Measurements from ENCODE around the gene ETS1. TPM values are rescaled to one million over a fixed set of nuclear protein-coding genes. Genes with fewer than 3 reads are reported as not detected.

Gene ETS1
- total RNA-seq, 1 experiment from 2014 or later, result 3.7 TPM

DNA sequence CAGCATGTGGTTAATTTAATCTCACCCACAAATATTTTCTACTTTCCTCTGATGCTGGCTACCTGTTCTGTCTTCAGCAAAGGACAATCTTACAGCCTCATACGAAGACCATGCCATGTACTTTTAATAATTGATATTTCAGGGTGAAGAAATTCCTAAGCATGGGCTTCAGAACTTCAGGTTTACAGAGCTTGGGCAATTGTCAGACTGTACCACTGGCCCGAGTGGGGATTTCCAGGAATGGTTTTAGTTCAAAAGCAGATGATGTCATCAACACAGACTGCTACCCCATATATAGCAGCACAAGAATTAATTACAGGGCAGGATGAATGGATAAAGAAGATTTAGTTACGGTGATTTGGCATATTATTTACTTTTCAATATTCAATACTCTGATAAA is 171.8 kb downstream of the ETS1 start:
- Histone ChIP-seq H3K4me1 (ENCODE audit: insufficient read depth, low read length, poor library complexity, severe bottlenecking) (no peaks in the 10 kb centered on the region), H3K9me3 (ENCODE audit: low read depth, low read length, poor library complexity, severe bottlenecking) (no peaks in the 10 kb centered on the region), H3K36me3 (ENCODE audit: insufficient read depth, low read length, poor library complexity, severe bottlenecking) (no peaks in the 10 kb centered on the region), H3K27me3 (replicated peaks; ENCODE audit: insufficient read depth, low read depth, low read length, poor library complexity) (peaks cover 21% of the 10 kb centered on the region), H3K4me3 (ENCODE audit: low read depth, low read length, poor library complexity, severe bottlenecking) (no peak overlapping the region), H3K27ac (ENCODE audit: low read depth, low read length, poor library complexity, severe bottlenecking) (no peak overlapping the region)
- BruUV-seq (replicated peaks), result no TSS peak
- CTCF ChIA-PET, result no interaction called here
- POLR2A ChIA-PET (ENCODE audit: low non-redundant PET), result no interaction called here
- intact Hi-C loops (cut with micrococcal nuclease; ENCODE audit: unreplicated experiment), result no loop called here
- no peak for DNase-seq (ENCODE audit: low spot score)
- TF ChIP-seq EZH2 (IDR thresholded peaks at IDR 0.05; ENCODE audit: borderline replicate concordance, low read depth, low read length, poor library complexity, severe bottlenecking), result no peak

DNA sequence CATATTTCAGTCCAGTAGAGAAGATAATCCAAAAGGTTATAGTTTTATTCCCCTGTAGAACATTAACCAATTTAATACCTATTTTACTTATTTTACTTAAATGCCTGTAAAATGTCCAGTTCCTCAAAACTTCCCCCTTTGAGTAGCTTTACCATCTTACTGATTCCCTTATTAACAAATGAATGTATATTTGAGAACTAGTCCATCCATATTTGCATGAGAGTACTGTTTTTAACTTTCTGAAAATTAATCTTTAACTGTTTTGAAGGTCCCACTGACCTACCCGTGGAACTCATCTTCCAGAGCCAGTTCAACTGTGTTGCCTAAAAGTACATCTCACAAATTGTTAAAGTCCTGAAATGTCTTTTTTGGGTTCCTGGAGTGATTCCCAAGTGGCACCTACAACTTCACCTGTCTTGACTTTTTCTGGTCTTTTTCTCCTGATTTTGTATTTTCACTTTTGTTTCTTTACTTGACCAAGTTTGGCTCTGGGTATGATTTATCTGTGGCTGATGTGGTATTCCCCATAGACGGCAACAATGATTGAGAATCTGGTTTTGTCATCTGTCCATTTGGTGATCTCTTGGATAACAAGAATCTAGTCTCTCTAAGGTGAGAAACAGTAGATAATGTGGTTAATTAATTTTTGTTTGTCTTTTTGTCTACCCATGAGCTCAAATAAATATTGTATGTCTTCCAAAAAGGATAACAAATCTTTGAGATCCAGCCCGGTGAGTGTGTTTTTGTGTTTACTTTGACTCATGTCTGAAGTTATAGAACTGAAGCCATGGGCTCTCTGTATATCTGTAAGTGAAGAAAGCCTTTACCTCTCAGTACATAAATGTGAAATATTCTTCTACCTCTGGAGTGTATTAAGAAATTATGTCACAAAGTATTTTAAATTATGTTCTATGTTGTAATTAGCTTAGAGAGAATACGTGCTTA is 174.2 kb downstream of the ETS1 start:
- Histone ChIP-seq H3K36me3 (ENCODE audit: insufficient read depth, low read length, poor library complexity, severe bottlenecking) (no peaks in the 10 kb centered on the region), H3K27me3 (replicated peaks; ENCODE audit: insufficient read depth, low read depth, low read length, poor library complexity) (peaks cover 20% of the 10 kb centered on the region), H3K4me3 (ENCODE audit: low read depth, low read length, poor library complexity, severe bottlenecking) (no peak overlapping the region), H3K9me3 (ENCODE audit: low read depth, low read length, poor library complexity, severe bottlenecking) (no peaks in the 10 kb centered on the region), H3K27ac (ENCODE audit: low read depth, low read length, poor library complexity, severe bottlenecking) (no peak overlapping the region), H3K4me1 (ENCODE audit: insufficient read depth, low read length, poor library complexity, severe bottlenecking) (no peaks in the 10 kb centered on the region)
- POLR2A ChIA-PET (ENCODE audit: low non-redundant PET), result no interaction called here
- TF ChIP-seq EZH2 (IDR thresholded peaks at IDR 0.05; ENCODE audit: borderline replicate concordance, low read depth, low read length, poor library complexity, severe bottlenecking), result no peak
- TF ChIP-seq, protein P1, sequence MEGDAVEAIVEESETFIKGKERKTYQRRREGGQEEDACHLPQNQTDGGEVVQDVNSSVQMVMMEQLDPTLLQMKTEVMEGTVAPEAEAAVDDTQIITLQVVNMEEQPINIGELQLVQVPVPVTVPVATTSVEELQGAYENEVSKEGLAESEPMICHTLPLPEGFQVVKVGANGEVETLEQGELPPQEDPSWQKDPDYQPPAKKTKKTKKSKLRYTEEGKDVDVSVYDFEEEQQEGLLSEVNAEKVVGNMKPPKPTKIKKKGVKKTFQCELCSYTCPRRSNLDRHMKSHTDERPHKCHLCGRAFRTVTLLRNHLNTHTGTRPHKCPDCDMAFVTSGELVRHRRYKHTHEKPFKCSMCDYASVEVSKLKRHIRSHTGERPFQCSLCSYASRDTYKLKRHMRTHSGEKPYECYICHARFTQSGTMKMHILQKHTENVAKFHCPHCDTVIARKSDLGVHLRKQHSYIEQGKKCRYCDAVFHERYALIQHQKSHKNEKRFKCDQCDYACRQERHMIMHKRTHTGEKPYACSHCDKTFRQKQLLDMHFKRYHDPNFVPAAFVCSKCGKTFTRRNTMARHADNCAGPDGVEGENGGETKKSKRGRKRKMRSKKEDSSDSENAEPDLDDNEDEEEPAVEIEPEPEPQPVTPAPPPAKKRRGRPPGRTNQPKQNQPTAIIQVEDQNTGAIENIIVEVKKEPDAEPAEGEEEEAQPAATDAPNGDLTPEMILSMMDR (conservative IDR thresholded peaks at IDR 0.05; ENCODE audit: low read depth, low read length), result no peak
- DNase-seq (ENCODE audit: low spot score), result no peak
- intact Hi-C loops (cut with micrococcal nuclease; ENCODE audit: unreplicated experiment), result no loop called here
- CTCF ChIA-PET, result no interaction called here
- BruUV-seq (replicated peaks), result no TSS peak

DNA sequence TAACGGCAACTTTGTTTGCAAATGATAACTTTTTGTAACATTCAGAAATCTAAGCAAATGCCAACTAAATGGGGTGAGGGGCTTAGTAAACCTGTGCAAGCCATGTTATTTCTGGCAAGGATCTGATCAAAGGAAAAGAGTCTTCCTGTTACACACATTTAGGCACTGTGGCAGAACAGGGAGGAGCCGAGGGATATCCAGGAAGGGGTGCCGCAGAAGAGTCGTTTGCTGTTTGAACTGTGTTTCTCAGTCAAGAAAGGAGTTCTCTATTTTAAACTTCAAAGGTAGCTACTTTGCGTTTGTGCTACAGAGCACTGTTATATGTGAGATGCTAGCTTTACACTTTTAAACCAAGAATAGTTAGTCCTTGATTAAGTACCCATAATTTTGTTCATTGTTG is 175.5 kb downstream of the ETS1 start:
- no peak overlapping the region for H3K4me3 ChIP-seq (ENCODE audit: low read depth, low read length, poor library complexity, severe bottlenecking)
- intact Hi-C loops (cut with micrococcal nuclease; ENCODE audit: unreplicated experiment), result no loop called here
- H3K27ac ChIP-seq (ENCODE audit: low read depth, low read length, poor library complexity, severe bottlenecking), result no peak overlapping the region
- H3K36me3 ChIP-seq (ENCODE audit: insufficient read depth, low read length, poor library complexity, severe bottlenecking), result no peaks in the 10 kb centered on the region
- no peak for DNase-seq (ENCODE audit: low spot score)
- peaks cover 20% of the 10 kb centered on the region for H3K27me3 ChIP-seq (replicated peaks; ENCODE audit: insufficient read depth, low read depth, low read length, poor library complexity)
- ChIA-PET POLR2A (ENCODE audit: low non-redundant PET) (no interaction called here), CTCF (no interaction called here)
- no peaks in the 10 kb centered on the region for H3K4me1 ChIP-seq (ENCODE audit: insufficient read depth, low read length, poor library complexity, severe bottlenecking)
- H3K9me3 ChIP-seq (ENCODE audit: low read depth, low read length, poor library complexity, severe bottlenecking), result no peaks in the 10 kb centered on the region
- TF ChIP-seq EZH2 (IDR thresholded peaks at IDR 0.05; ENCODE audit: borderline replicate concordance, low read depth, low read length, poor library complexity, severe bottlenecking), result no peak
- TF ChIP-seq, protein P1 (conservative IDR thresholded peaks at IDR 0.05; ENCODE audit: low read depth, low read length), result no peak
- BruUV-seq (replicated peaks), result no TSS peak

Data from A673 (cell line).